H1 (cell line): ENCODE results near the gene HP1BP3. TPM values are rescaled to one million over a fixed set of nuclear protein-coding genes. Genes with fewer than 3 reads are reported as not detected.

Source experiments
- CTCF ChIA-PET: fragments of 300-600 bp; sonication (Branson Sonifier 250); formaldehyde crosslinking; loops from one replicate; lab custom pipeline; 2021; ENCODE audit not compliant: partially characterized antibody; lab: Charles Lee
- POLR2A ChIA-PET: fragments of 300-600 bp; sonication (Branson Sonifier 250); formaldehyde crosslinking; loops from one replicate; lab custom pipeline; 2021; ENCODE audit warnings: inconsistent platforms; ENCODE audit not compliant: partially characterized antibody; lab: Charles Lee
- DNase-seq, 2 experiments: peaks; one replicate each; pipeline versions ENCODE4 v3.0.0 to v3.0.0-alpha.2; 2010 to 2022; ENCODE audit warnings: low spot score in 2 of 2, low read depth in 1 of 2, mixed read lengths in 1 of 2
- FAIRE-seq: peaks from 2 replicates; lab custom pipeline; 2011; peaks lifted over from hg19 to GRCh38; lab: Jason Lieb, UNC
- H2AFZ ChIP-seq: 2 replicates; pipeline ENCODE4 v1.8.1; 2012; ENCODE audit warnings: low read length, inconsistent platforms
- H2AK5ac ChIP-seq: 2 replicates; pipeline ENCODE4 v1.6.1; 2013; ENCODE audit warnings: low read depth, low read length
- H2BK120ac ChIP-seq: replicated peaks from 2 replicates; pipeline ENCODE3; 2013; ENCODE audit warnings: low read depth, low read length, inconsistent platforms
- H2BK12ac ChIP-seq: 2 replicates; pipeline ENCODE4 v1.6.1; 2013; ENCODE audit warnings: low read depth, low read length
- H2BK15ac ChIP-seq: 2 replicates; pipeline ENCODE4 v1.6.1; 2013; ENCODE audit warnings: low read length
- H2BK20ac ChIP-seq: 2 replicates; pipeline ENCODE4 v1.6.1; 2013; ENCODE audit warnings: low read length
- H2BK5ac ChIP-seq: 2 replicates; pipeline ENCODE4 v1.6.1; 2013; ENCODE audit warnings: low read depth, low read length
- H3K14ac ChIP-seq: 2 replicates; pipeline ENCODE4 v1.6.1; 2013; ENCODE audit warnings: inconsistent platforms; ENCODE audit not compliant: insufficient read length
- H3K18ac ChIP-seq: 2 replicates; pipeline ENCODE4 v1.6.1; 2013; ENCODE audit warnings: low read length; ENCODE audit errors: extremely low read depth
- H3K23ac ChIP-seq: 2 replicates; pipeline ENCODE4 v1.6.1; 2013; ENCODE audit warnings: inconsistent platforms; ENCODE audit not compliant: insufficient read length
- H3K23me2 ChIP-seq: 2 replicates; pipeline ENCODE4 v1.6.1; 2013; ENCODE audit warnings: low read depth, low read length
- H3K27ac ChIP-seq: 2 replicates; pipeline ENCODE4 v1.6.1; 2011; ENCODE audit warnings: low read depth, low read length, inconsistent platforms
- H3K27me3 ChIP-seq, 4 experiments: replicated peaks in 1 of 4; 1 replicate in 1 of 4; 2 replicates in 3 of 4; pipeline versions ENCODE4 v1.6.1 to v1.8.1; 2011 to 2013; ENCODE audit warnings: low read length in 3 of 4, mild to moderate bottlenecking in 3 of 4, inconsistent platforms in 2 of 4, mixed read lengths in 2 of 4, moderate library complexity in 1 of 4; ENCODE audit not compliant: control insufficient read depth in 3 of 4, insufficient read depth in 3 of 4; ENCODE audit errors: extremely low read depth in 1 of 4
- H3K36me3 ChIP-seq, 4 experiments: 2 replicates each; pipeline versions ENCODE4 v1.6.1 to v1.8.1; 2011 to 2013; ENCODE audit warnings: mild to moderate bottlenecking in 4 of 4, low read length in 3 of 4, moderate library complexity in 2 of 4, control low read depth in 1 of 4, inconsistent platforms in 1 of 4; ENCODE audit not compliant: insufficient read depth in 4 of 4, control insufficient read depth in 2 of 4
- H3K4ac ChIP-seq: replicated peaks from 2 replicates; pipeline ENCODE3; 2013; ENCODE audit warnings: low read length, low read depth, mixed read lengths, inconsistent platforms; ENCODE audit not compliant: insufficient read length
- H3K4me1 ChIP-seq, 4 experiments: replicated peaks in 1 of 4; 1 replicate in 1 of 4; 2 replicates in 3 of 4; pipeline versions ENCODE4 v1.6.1 to v1.8.1; 2011 to 2013; ENCODE audit warnings: low read length in 3 of 4, inconsistent platforms in 2 of 4, mixed read lengths in 1 of 4; ENCODE audit not compliant: insufficient read depth in 4 of 4, control insufficient read depth in 3 of 4
- H3K4me2 ChIP-seq, 2 experiments: 2 replicates each; pipeline versions ENCODE4 v1.6.1 to v1.8.1; 2011 to 2013; ENCODE audit warnings: low read depth in 2 of 2, low read length in 2 of 2, control low read depth in 1 of 2, inconsistent platforms in 1 of 2, mild to moderate bottlenecking in 1 of 2; ENCODE audit not compliant: insufficient read depth in 1 of 2
- H3K4me3 ChIP-seq, 4 experiments: fragments of 200-600, 300-600 bp in 1 of 4; sonication (generic), shearing (Covaris generic), sonication (Bioruptor Twin) in 1 of 4; 2 replicates each; pipeline versions ENCODE4 v1.5.1 to v1.8.1; 2011 to 2016; ENCODE audit warnings: low read length in 4 of 4, low read depth in 3 of 4, control low read depth in 2 of 4, inconsistent platforms in 2 of 4, mild to moderate bottlenecking in 2 of 4, mixed read lengths in 1 of 4, moderate library complexity in 1 of 4; ENCODE audit not compliant: insufficient read depth in 2 of 4; ENCODE audit errors: extremely low read depth in 1 of 4
- H3K56ac ChIP-seq: replicated peaks from 2 replicates; pipeline ENCODE3; 2013; ENCODE audit warnings: low read depth, mild to moderate bottlenecking, mixed read lengths, low read length, inconsistent platforms; ENCODE audit not compliant: insufficient read length
- H3K79me1 ChIP-seq: 2 replicates; pipeline ENCODE4 v1.6.1; 2013; ENCODE audit warnings: low read depth, low read length, control low read depth
- H3K79me2 ChIP-seq, 2 experiments: 2 replicates each; pipeline versions ENCODE4 v1.6.1 to v1.8.1; 2012 to 2013; ENCODE audit warnings: low read length in 2 of 2, mild to moderate bottlenecking in 2 of 2, inconsistent platforms in 1 of 2; ENCODE audit not compliant: insufficient read depth in 2 of 2, control insufficient read depth in 1 of 2
- H3K9ac ChIP-seq, 4 experiments: replicated peaks in 1 of 4; 1 replicate in 1 of 4; 2 replicates in 3 of 4; pipeline versions ENCODE4 v1.6.1 to v1.8.1; 2011 to 2013; ENCODE audit warnings: low read depth in 3 of 4, low read length in 3 of 4, control low read depth in 2 of 4, mild to moderate bottlenecking in 2 of 4, moderate library complexity in 2 of 4, inconsistent platforms in 1 of 4; ENCODE audit errors: extremely low read depth in 1 of 4
- H3K9me3 ChIP-seq, 2 experiments: 2 replicates each; pipeline versions ENCODE4 v1.6.1 to v1.8.1; 2012 to 2013; ENCODE audit warnings: mild to moderate bottlenecking in 2 of 2, moderate library complexity in 2 of 2, control low read depth in 1 of 2, inconsistent platforms in 1 of 2, low read depth in 1 of 2, low read length in 1 of 2, mixed read lengths in 1 of 2; ENCODE audit not compliant: insufficient read depth in 2 of 2
- H4K20me1 ChIP-seq, 2 experiments: replicated peaks in 1 of 2; 2 replicates each; pipeline versions ENCODE3 to v1.8.1; 2011 to 2013; ENCODE audit warnings: inconsistent platforms in 2 of 2, low read length in 2 of 2, mild to moderate bottlenecking in 1 of 2; ENCODE audit not compliant: insufficient read depth in 2 of 2, control insufficient read depth in 1 of 2
- H4K5ac ChIP-seq: 2 replicates; pipeline ENCODE4 v1.6.1; 2013; ENCODE audit warnings: low read length, low read depth, mixed read lengths, inconsistent platforms; ENCODE audit not compliant: insufficient read length
- H4K8ac ChIP-seq: 2 replicates; pipeline ENCODE4 v1.8.0; 2013; ENCODE audit warnings: mild to moderate bottlenecking, moderate library complexity, low read length, inconsistent platforms; ENCODE audit not compliant: insufficient read depth; ENCODE audit errors: extremely low read depth
- H4K91ac ChIP-seq: replicated peaks from 2 replicates; pipeline ENCODE3; 2013; ENCODE audit warnings: low read length, mixed read lengths, inconsistent platforms; ENCODE audit not compliant: insufficient read length
- whole genome bisulfite sequencing, 2 experiments: shearing (Covaris generic) in 1 of 2; methylation state at CpG; one replicate each; pipeline versions ENCODE4 v1.1.6 to v1.1.7; 2013 to 2015; ENCODE audit warnings: low lambda C conversion rate in 2 of 2, mixed read lengths in 2 of 2, inconsistent platforms in 1 of 2, low coverage in 1 of 2, missing lambda C conversion rate in 1 of 2; ENCODE audit not compliant: insufficient replicate concordance in 2 of 2, insufficient coverage in 1 of 2, insufficient read length in 1 of 2; ENCODE audit errors: extremely low coverage in 1 of 2, missing lambda C conversion rate in 1 of 2; 5-methylcytosine and 5-hydroxymethylcytosine counted together
- polyA plus RNA-seq, 7 experiments: library from polyadenylated mRNA; depleted of rRNA in 3 of 7; stranded (reverse) in 5 of 7; unstranded in 2 of 7; fragments of >200 nt in 5 of 7; fragments of 200-250 nt in 2 of 7; gene quantifications; 1 replicate in 5 of 7; 2 replicates in 1 of 7; 4 replicates in 1 of 7; pipeline versions ENCODE4 v1.2.1 to v1.2.3, GENCODE V29; 2011 to 2013; ENCODE audit warnings: missing spikeins in 2 of 7, mixed read lengths in 2 of 7
- total RNA-seq: library from RNA; stranded (reverse); fragmentation: NEBNext Ultra II Directional; extraction: Animal tissue kit (Norgen Biotek cat#: 25700); gene quantifications from 2 replicates; pipeline ENCODE4 v1.2.1, GENCODE V29; 2021

HP1BP3 gene
- total and polyA plus RNA-seq, 2 of the 8 experiments (the other 6 are each of a cell fraction or from before 2014, with no cell fraction given): 47.4 to 125 TPM

DNA sequence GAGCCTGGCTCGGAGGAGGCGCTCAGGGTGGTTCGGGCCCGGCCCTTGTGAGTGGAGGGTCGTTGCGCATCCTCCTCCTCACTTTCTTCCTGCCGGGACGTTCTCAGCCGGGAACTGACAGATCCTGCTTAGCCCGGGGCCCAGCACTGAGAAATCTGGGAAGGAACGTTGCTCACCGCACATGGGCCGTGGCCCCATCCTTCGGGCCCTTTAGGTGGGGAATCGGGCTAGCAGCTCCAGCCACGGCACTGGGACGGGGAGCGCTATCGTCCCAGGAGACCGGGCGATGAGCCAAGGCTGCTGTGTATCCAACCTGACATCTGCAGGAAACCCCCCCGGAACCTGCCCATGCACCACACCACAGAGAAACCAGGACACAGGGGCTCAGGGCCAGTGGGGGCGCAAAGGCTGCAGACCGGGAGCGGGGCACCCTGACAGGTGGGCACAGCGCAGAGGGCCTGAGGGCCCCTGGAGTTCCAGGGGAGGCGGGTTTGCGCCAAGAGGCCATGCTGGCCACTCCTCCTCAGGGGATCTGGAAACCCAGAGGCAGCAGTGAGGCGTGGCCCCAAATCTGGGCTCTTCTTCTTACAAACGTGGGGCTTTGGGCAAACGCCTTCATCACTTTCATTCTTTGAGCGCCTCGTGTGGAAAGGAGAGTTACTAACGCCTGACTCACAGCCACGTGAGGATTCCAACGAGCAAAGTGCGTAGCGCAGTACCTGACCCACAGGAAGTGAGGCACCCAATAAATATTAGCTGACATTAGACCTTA lies 54.3 kb downstream of the HP1BP3 start, which contains the start of gene SH2D5:
Gene SH2D5 (minus strand): TSS at position 116 of the 772 bp plus-strand sequence. CDS start 4,659 bp downstream, outside the sequence.
- CTCF ChIA-PET: interaction anchor here (0.6 to 4.6 kb wide), 9 partner anchors 16 to 177 kb away, joined by 3 to 34 read pairs (median 3); partner anchors contain the start of gene KIF17
- POLR2A ChIA-PET: interaction anchor here (1.0 to 7.8 kb wide), 3 partner anchors 11 to 97 kb away, joined by 3 to 68 read pairs (median 4); partner anchors contain the start of gene KIF17
- H3K56ac ChIP-seq: no peak within 1 kb of the TSS
- FAIRE-seq (peak; percentile 86), DNase-seq (peak; percentile 56 to 77)
- no peak within 1 kb of the TSS; the same call in 1 of the 2 replicates for H2BK12ac ChIP-seq
- H3K36me3 ChIP-seq: peaks cover 0 to 3% (median 0%) of the 10 kb centered on the region in 4 experiments; a peak in 2 of 8 replicates
- H4K20me1 ChIP-seq: peaks cover 1 to 3% of the 10 kb centered on the region in 2 experiments
- no peaks in the 10 kb centered on the region for H3K79me2 ChIP-seq
- H3K9me3 ChIP-seq: no peaks in the 10 kb centered on the region
- H3K23ac ChIP-seq: no peak within 1 kb of the TSS
- H3K4me3 ChIP-seq: peak within 1 kb of the TSS; percentile 56 to 71 (median 69)
- peaks cover 5 to 40% (median 29%) of the 10 kb centered on the region in 4 experiments for H3K4me1 ChIP-seq
- H2AFZ ChIP-seq: peak within 1 kb of the TSS; percentile 80; the same call in 1 of the 2 replicates
- no peak within 1 kb of the TSS for H4K5ac ChIP-seq
- H3K9ac ChIP-seq: peak within 1 kb of the TSS in 1 of 4 experiments; percentile 29; a peak in 2 of 7 replicates
- no peak within 1 kb of the TSS for H2BK20ac ChIP-seq
- H3K23me2 ChIP-seq: peaks cover 11% of the 10 kb centered on the region; the same call in 1 of the 2 replicates
- H3K27ac ChIP-seq: no peak within 1 kb of the TSS
- peak within 1 kb of the TSS; percentile 97 for H3K4me2 ChIP-seq
- H4K8ac ChIP-seq: peak within 1 kb of the TSS; percentile 53; the same call in 1 of the 2 replicates
- no peak within 1 kb of the TSS for H2AK5ac ChIP-seq
- H2BK5ac ChIP-seq: no peak within 1 kb of the TSS
- no peak within 1 kb of the TSS for H3K14ac ChIP-seq
- no peak within 1 kb of the TSS for H4K91ac ChIP-seq
- H3K4ac ChIP-seq: peak within 1 kb of the TSS; percentile 54
- H3K18ac ChIP-seq: no peak within 1 kb of the TSS
- H2BK15ac ChIP-seq: no peak within 1 kb of the TSS
- H3K27me3 ChIP-seq: peaks cover 2 to 30% (median 27%) of the 10 kb centered on the region in 4 experiments
- no peak within 1 kb of the TSS for H2BK120ac ChIP-seq
- 3% methylated on average over 36 of the region's 38 CpGs; no CpG with 5 or more reads in 1 of the 2 experiments for WGBS, 2 experiments
- no peaks in the 10 kb centered on the region for H3K79me1 ChIP-seq
